Lung (tissue), 12 donors: Measurements from ENCODE around the gene SH3PXD2B. TPM values are rescaled to one million over a fixed set of nuclear protein-coding genes. Genes with fewer than 3 reads are reported as not detected.
"Not testable (repeated sequence)": the region's sequence is repeated elsewhere in the genome, so short reads cannot be mapped to it uniquely, and the experiment has no call there.

Source experiments
- ATAC-seq: fragments of 200-7000 bp; cut with Tn5 transposase; one replicate; pipeline ENCODE4 v1.9.1; 2020; ENCODE audit warnings: moderate number of reproducible peaks; ENCODE audit not compliant: insufficient read depth, low FRiP score
- DNase-seq, 3 donors: peaks; one replicate each; pipeline ENCODE4 v3.0.0-alpha.2; 2013 to 2017
- H3K27ac ChIP-seq, 2 donors: one replicate each; pipeline ENCODE4 v1.5.1; 2013; ENCODE audit warnings: mild to moderate bottlenecking in 2 of 2, moderate library complexity in 2 of 2, control low read depth in 1 of 2, inconsistent platforms in 1 of 2, low read depth in 1 of 2, low read length in 1 of 2
- H3K27me3 ChIP-seq, 3 donors: one replicate each; pipeline ENCODE4 v1.5.1; 2013; ENCODE audit warnings: low read length in 2 of 3; ENCODE audit not compliant: control insufficient read depth in 3 of 3, insufficient read depth in 3 of 3
- H3K36me3 ChIP-seq, 4 donors: one replicate each; pipeline ENCODE4 v1.5.1; 2013; ENCODE audit warnings: low read length in 4 of 4, mild to moderate bottlenecking in 1 of 4, moderate library complexity in 1 of 4; ENCODE audit not compliant: control insufficient read depth in 4 of 4, insufficient read depth in 4 of 4
- H3K4me1 ChIP-seq, 5 donors: one replicate each; pipeline ENCODE4 v1.5.1; 2013; ENCODE audit warnings: low read length in 5 of 5, mild to moderate bottlenecking in 2 of 5, moderate library complexity in 1 of 5; ENCODE audit not compliant: control insufficient read depth in 5 of 5, insufficient read depth in 5 of 5
- H3K4me3 ChIP-seq: one replicate; pipeline ENCODE4 v1.5.1; 2013; ENCODE audit warnings: mild to moderate bottlenecking, control low read depth, moderate library complexity
- H3K9ac ChIP-seq, 2 donors: one replicate each; pipeline ENCODE4 v1.5.1; 2013; ENCODE audit warnings: low read length in 2 of 2, control low read depth in 1 of 2; ENCODE audit not compliant: insufficient read depth in 1 of 2
- H3K9me3 ChIP-seq, 4 donors: one replicate each; pipeline ENCODE4 v1.5.1; 2013; ENCODE audit warnings: low read length in 3 of 4, mild to moderate bottlenecking in 1 of 4, moderate library complexity in 1 of 4; ENCODE audit not compliant: control insufficient read depth in 4 of 4, insufficient read depth in 3 of 4
- CTCF ChIP-seq: IDR thresholded peaks from 2 replicates; pipeline ENCODE4 v1.5.1; 2012; ENCODE audit warnings: mild to moderate bottlenecking; ENCODE audit errors: control extremely low read depth, extremely low read depth
- WGBS, 2 donors: extraction: QIAGEN DNeasy Blood & Tissue Kit; methylation state at CpG; one replicate each; pipeline ENCODE4 v1.1.7; 2013; 5-methylcytosine and 5-hydroxymethylcytosine counted together
- polyA plus RNA-seq, 2 donors: library from polyadenylated mRNA; stranded (reverse); fragments of 200-250 nt; gene quantifications; one replicate each; pipeline ENCODE4 v1.2.1, GENCODE V29; 2013
- total RNA-seq, 2 donors: library from RNA; depleted of rRNA in 1 of 2; stranded (reverse); fragments of >200 nt in 1 of 2; gene quantifications; one replicate each; pipeline ENCODE4 v1.2.1, GENCODE V29; 2014 to 2021
- donor health status: control.
- donor health status: control.
- donor health status: Bipolar disorder and iron deficiency.
- donor health status: healthy.
- donor health status: DM: yes; HTN: yes; CAD: no.

Gene SH3PXD2B
- total and polyA plus RNA-seq, 4 donors, result 8.0 to 56.0 (median 21.4) TPM

GRCh38 chr5:172293745-172294342 lies 160.5 kb downstream of the SH3PXD2B start:
- no peak for TF ChIP-seq CTCF
- Histone ChIP-seq H3K36me3 (no peaks in the 10 kb centered on the region), H3K27me3 (no peaks in the 10 kb centered on the region), H3K4me3 (no peak overlapping the region), H3K27ac (no peak overlapping the region), H3K9me3 (no peaks in the 10 kb centered on the region), H3K9ac (no peak overlapping the region), H3K4me1 (peaks cover 0 to 5% (median 0%) of the 10 kb centered on the region in 5 donors)
- DNase-seq, result no peak
- ATAC-seq, result no peak
- 70 to 84% methylated on average over 2 of the region's 2 CpGs for WGBS, 2 donors

DNA sequence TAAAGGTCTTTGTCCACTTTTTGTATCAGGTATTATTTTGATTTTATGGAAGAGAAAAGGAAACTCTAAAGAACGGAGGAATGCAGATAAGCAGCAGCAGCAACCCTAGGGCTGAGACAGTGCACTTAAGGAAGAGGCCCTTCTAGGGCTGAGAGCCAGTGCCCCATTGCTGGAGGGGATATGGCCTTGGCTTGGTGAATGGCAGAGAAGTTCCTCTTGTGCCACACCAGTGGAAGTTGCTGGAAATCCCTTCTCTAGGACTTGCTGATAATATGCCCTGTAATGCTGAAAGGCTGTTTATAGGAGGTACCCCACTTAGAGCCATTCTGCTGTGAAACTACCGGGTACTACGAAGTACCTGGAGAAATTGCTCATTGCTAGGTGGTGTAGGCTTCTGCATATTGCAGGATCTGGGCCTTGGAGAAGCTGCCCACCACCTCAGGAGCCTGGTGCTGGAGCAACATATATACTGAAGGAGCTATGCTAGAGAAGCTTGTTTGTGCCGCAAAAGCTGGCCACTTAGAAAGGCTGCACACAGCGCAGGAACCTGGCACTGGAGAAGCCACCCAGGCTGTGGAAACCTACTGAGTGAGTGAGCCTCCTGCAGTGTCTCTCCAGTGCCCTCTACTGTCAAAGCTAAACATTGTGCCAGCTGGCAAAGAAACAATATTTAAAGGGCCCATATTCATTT lies 161.1 kb downstream of the SH3PXD2B start:
- Histone ChIP-seq H3K9ac (no peak overlapping the region), H3K36me3 (no peaks in the 10 kb centered on the region), H3K27ac (no peak overlapping the region), H3K4me1 (peaks cover 0 to 5% (median 0%) of the 10 kb centered on the region in 5 donors), H3K27me3 (no peaks in the 10 kb centered on the region), H3K9me3 (no peaks in the 10 kb centered on the region), H3K4me3 (no peak overlapping the region)
- DNase-seq, result peak; percentile 86 to 93 (median 91)
- TF ChIP-seq CTCF, result peak; percentile 89
- ATAC-seq, result peak; percentile 97
- WGBS, 2 donors, result 38 to 40% methylated on average over 5 of the region's 5 CpGs

DNA sequence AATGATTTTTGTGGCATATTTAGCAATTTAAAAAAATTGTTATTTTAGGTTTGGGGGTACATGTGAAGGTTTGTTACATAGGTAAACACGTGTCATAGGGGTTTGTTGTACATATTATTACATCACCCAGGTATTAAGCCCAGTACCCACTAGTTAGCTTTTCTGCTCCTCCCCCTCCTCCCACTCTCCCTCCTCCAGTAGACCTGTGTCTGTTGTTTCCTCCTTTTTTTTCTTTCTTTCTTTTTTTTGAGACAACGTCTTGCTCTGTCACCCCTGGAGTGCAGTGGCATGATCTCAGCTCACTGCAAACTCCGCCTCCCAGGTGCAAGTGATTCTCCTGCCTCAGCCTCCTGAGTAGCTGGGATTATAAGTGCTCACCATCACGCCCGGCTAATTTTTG lies 162.5 kb downstream of the SH3PXD2B start:
- not testable (repeated sequence) for H3K36me3 ChIP-seq, H3K4me1 ChIP-seq, DNase-seq, H3K9ac ChIP-seq, ATAC-seq, H3K27me3 ChIP-seq, H3K9me3 ChIP-seq, H3K4me3 ChIP-seq, H3K27ac ChIP-seq
- 77 to 79% methylated on average over 5 of the region's 5 CpGs for WGBS, 2 donors

DNA sequence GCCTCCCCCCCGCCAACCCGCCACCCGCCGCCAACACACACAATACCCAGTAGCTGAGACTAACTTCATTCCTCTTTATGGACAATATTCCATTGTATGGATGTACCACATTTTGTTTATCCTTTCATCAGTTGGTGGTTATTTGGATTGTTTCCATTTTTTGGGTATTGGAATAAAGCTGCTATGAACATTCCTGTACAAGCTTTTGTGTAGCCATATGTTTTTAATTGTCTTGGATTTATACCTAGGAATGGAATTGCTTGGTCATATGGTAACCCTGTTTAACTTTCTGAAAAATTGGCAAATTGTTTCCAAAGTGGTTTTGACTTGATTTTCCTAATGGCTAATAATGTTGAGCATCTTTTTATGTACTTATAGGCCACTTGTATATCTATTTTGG lies 165.9 kb downstream of the SH3PXD2B start:
- 98% methylated on average over 4 of the region's 4 CpGs for WGBS, 2 donors
- no peak for DNase-seq
- TF ChIP-seq CTCF, result no peak

DNA sequence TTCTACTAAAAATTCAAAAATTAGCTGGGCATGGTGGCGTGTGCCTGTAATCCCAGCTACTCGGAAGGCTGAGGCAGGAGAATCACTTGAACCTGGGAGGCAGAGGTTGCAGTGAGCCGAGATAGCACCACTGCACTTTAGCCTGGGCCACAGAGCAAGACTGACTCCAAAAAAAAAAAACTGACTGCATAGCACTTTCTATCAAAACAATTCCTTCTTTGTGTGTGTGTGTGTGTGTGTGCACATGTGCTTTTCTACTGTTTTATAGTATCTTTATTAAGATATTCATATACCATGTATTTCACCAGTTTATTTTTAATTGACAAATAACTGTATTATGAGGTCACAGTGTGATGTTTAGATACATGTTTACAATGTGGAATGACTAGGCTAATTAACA lies 167.2 kb downstream of the SH3PXD2B start:
- H3K36me3 ChIP-seq, H3K27me3 ChIP-seq, DNase-seq, H3K27ac ChIP-seq, ATAC-seq, H3K9ac ChIP-seq, H3K4me3 ChIP-seq, H3K9me3 ChIP-seq: not testable (repeated sequence)
- 95 to 96% methylated on average over 3 of the region's 3 CpGs for WGBS, 2 donors
- peaks cover 0 to 11% (median 0%) of the 10 kb centered on the region in 5 donors for H3K4me1 ChIP-seq

More for the DNA sequence above, 165.9 kb downstream of the SH3PXD2B start:
- Histone ChIP-seq H3K4me3 (no peak overlapping the region), H3K4me1 (peaks cover 0 to 16% (median 0%) of the 10 kb centered on the region in 5 donors), H3K9ac (no peak overlapping the region), H3K36me3 (no peaks in the 10 kb centered on the region), H3K9me3 (no peaks in the 10 kb centered on the region), H3K27me3 (no peaks in the 10 kb centered on the region), H3K27ac (no peak overlapping the region)
- ATAC-seq, result no peak
